ENCODE measurements around the gene SIN3A. TPM values are rescaled to one million over a fixed set of nuclear protein-coding genes. Genes with fewer than 3 reads are reported as not detected.
"Not testable (repeated sequence)": the region's sequence is repeated elsewhere in the genome, so short reads cannot be mapped to it uniquely, and the experiment has no call there.

Gene SIN3A
- total RNA-seq, 1 experiment from 2014 or later: 28.8 TPM

DNA sequence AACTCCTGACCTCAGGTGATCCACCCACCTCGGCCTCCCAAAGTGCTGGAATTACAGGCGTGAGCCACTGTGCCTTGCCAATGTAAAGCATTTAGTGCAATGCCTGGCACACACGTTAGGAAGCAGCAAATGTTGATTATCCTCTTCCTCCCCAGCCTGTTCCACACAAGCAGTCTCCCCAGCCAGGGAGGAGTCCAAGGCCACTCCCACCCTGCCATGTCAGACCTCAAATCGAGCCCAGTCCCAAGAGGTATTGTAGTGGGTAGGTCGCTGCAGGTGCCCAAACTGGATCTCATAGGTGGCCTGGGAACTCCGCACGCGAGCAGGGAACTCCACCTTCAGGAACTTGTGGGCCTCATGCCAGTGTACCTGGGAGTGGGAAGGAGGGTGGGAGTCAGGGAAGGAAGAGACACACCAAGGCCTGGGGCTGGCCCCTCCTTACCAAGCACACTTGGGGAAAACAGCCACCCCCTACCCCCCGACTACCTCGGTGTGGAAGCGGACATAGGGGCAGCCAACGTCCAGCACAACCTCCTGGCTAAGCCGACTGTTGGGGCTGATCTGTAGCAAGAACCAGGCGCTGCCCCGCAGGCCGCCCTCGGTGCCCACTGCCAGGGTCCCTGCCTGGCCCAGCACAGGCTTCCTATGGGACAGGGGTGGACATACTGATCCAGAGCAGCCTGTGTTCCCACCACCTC, 93.4 kb downstream of the SIN3A start:
- no peak for DNase-seq (ENCODE audit: low spot score)

DNA sequence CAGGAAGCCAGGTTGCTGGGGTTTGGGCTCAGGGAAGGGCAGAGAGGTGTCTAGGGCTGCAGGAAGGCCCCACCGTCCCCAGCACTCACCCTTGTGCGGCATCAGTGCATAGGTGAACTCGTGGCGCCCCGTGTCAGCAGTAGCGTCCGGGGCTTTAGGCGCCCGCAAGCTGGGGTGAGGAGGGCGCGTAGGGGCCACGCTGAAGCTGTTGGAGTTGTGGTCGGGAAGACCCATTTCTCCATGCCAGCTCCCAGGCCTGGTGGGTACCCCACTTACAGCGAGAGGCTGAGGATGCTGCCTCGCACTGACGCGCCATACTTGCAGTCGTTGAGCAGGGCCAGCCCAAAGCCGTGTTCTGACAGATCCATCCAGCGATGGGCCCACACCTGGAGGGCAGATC, 95.0 kb downstream of the SIN3A start:
- no peak for DNase-seq (ENCODE audit: low spot score)

DNA sequence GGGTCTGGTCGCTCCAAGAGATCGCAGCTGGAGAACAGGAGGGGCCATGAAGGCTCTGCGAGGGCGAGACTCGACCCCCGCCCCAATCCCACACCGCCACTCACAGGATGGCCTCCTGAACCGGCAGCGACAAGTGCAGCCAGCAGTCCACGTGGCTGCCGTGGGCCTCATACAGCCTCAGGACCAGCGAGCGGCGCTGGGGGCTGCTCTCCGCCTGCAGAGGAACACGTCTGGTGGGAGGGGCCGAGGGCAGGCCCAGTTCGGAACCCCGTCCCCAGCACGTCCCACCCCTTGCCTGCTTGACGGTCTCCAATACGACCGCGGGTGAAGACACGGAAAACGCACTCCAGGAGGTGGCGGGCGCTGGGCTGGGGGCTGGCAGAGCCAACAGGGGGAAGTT, 95.5 kb downstream of the SIN3A start:
- no peak for DNase-seq (ENCODE audit: low spot score)

DNA sequence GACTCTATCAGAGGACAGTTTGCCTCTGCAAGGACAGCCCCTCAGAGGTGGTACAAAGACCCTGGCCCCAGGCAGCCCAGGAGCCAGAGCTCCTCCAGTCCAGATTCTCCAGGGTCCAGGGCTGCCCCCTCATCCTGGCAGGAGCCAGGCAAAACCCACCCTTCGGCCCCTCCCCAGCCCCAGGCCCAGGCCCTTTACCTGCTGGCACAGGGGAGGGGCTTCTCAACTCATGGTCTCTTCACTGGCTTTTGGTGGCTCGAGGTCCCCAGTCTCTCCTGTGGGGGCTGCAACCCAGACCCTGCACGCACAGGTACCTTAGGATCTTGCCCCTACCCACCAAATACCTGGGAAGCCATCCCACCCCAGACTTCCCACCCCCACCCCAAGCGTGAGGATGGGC, 96.1 kb downstream of the SIN3A start:
- DNase-seq (ENCODE audit: low spot score): no peak

DNA sequence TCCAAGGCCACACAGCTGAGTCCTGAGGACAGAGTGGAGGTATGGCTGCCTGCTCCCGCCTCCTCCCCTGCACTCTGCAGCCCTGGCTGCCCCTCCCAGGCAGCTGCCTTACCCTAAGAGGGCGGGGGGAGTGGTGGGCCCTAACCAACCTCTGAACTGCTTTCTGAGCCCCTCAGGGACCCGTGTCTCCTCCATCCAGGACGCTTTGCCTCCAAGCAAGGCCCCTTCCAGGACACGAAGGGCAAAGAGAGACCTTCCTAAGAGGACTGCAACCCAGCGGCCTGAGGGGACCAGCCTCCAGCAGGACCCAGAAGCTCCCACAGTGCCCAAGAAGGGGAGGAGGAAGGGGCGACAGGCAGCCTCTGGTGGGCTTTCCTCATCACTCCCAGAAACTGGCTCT, 97.0 kb downstream of the SIN3A start:
- DNase-seq (ENCODE audit: low spot score): no peak

DNA sequence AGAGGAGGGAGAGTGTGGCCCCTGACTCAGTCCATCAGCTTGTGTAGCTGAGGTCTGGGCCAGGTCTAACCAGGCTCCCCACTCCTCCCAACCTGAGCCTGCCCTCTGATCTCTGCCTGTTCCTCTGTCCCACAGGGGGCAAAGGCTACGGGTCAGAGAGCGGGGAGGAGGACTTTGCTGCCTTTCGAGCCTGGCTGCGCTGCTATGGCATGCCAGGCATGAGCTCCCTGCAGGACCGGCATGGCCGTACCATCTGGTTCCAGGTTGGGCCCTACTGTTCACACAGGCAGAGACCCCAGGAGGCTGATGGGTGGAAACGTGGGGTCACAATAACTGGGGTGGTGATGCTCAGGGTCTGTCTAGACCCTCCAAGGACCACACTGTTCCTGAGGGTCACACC, 97.9 kb downstream of the SIN3A start:
- DNase-seq (ENCODE audit: low spot score): no peak

DNA sequence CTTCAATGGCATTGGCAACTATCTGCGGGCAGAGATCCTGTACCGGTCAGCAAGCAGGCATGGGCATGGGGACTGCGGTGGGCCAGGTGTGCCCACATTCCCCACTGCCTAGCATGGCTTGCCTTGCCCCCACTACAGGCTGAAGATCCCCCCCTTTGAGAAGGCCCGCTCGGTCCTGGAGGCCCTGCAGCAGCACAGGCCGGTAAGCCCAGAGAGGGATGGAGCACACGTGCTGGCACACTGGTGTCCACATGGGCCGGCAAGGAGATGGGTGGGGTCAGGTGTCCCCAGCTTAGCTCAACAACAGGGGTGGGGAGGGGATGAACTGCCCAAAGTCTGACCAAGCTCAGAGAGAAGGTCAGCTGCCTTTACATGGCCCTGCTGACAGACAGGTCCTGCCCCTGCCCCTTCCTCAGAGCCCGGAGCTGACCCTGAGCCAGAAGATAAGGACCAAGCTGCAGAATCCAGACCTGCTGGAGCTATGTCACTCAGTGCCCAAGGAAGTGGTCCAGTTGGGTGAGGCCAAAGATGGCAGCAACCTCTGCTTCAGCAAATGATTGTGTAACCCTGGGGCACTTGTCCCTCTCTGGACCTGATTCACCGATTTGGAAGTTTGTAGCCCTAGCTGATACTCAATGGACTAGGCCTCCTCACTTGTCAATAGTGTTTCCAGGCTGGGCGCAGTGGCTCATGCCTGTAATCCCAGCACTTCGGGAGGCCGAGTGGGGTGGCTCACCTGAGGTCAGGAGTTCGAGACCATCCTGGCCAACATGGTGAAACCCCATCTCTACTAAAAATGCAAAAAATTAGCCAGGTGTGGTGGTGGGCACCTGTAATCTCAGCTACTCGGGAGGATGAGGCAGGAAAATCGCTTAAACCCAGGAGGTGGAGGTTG, 99.1 kb downstream of the SIN3A start:
- no peak for DNase-seq (ENCODE audit: low spot score)

DNA sequence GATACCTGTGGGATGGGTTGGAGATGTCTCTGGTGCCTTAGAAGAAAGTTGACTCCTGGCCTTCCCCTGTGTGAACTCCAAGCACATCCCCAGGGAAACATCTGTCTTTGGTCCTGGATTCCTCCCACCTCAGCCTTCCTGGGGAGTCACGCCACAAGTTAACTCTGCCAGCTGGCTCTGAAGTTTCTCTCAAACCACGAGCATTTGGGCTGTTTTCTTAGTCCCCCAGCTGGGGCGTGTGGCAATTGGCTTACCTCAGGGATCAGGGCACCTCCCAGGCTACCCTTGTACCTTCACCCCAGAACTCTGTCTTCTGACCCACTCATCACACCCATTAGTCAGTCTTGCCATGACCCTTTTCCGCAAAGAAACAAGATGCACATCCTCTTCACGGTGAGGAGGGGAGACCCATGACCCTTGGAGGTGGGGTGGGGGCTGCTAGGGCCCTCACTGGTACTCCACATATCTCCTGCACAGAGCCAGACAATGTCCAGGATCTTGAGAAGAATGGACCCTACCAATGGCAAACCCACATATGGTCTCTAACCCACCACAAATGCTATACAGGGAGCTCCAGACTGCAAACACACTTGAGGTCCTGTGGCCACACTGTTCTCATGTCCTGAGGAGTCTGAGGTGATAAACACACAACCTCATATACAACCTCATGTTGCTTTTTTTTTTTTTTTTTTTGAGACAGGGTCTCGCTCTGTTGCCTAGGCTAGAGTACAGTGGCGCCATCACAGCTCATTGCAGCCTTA, 100.7 kb downstream of the SIN3A start:
- DNase-seq (ENCODE audit: low spot score): no peak

DNA sequence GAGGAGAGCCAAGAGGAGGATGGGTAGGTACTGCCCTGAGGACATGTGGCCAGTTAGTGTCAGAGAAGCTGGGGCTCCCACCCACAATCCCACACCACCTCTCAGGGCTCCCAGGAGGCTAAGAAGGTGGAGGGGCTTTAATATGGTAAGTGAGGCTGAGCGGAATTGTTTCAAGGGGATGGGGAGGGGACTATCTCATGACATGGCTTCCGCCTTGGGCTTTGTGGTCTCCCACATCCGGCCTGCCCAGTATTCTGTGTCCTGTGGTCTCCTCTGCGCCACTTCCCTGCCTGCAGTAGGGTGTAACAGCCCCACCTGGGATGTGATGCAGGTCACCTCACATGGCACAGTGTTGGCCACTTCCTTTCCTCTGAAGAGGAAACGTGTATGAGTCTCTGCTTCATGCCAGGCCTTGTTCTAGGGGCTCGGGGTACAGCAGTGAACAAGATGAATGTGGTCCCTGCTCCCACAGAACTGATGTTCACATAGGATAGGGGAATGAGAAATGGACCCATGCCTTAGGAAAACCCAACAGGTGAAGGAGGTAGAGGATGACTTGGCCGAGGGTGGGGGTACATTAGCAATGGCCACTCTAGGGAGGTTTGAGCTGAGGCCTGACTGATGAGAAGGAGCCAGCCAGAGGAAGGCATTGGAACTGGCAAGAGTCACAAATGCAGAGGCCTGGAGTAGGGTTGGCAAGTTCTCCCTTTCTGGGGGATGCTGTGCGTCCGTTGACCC, 101.5 kb downstream of the SIN3A start:
- no peak for DNase-seq (ENCODE audit: low spot score)

DNA sequence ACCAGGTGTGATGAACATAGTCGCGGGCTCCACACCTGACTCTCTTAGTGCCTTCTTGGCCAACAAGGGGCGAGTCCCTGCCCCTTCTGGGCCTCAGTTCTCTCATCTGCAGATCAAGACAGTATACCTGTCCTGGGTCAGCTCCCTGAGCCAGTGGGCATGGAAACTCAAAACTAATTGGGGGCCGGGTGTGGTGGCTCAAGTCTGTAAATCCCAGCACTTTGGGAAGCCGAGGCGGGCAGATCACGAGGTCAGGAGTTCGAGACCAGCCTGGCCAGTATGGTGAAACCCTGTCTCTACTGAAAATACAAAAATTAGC, 102.2 kb downstream of the SIN3A start:
- not testable (repeated sequence) for DNase-seq (ENCODE audit: low spot score)

DNA sequence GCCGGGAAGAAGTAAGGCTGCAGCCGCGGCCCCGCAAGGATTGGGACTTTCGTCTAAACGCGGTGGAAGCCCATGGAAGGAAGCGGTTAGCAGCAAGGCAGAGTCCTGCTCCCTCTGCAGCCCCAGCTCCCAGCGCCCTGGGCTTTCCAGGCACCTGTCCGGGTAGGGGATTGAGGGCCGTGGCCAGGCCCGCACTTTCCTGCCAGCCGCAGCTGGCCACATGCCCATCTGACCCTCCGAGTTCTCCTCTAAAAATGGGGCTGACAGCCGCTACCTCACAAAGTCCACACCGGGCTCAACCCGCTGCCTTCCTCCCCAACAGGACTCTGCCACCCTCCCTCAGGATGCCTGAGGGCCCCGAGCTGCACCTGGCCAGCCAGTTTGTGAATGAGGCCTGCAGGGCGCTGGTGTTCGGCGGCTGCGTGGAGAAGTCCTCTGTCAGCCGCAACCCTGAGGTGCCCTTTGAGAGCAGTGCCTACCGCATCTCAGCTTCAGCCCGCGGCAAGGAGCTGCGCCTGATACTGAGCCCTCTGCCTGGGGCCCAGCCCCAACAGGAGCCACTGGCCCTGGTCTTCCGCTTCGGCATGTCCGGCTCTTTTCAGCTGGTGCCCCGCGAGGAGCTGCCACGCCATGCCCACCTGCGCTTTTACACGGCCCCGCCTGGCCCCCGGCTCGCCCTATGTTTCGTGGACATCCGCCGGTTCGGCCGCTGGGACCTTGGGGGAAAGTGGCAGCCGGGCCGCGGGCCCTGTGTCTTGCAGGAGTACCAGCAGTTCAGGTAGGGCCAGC, 102.7 kb downstream of the SIN3A start:
- peak; percentile 35 for DNase-seq (ENCODE audit: low spot score)

DNA sequence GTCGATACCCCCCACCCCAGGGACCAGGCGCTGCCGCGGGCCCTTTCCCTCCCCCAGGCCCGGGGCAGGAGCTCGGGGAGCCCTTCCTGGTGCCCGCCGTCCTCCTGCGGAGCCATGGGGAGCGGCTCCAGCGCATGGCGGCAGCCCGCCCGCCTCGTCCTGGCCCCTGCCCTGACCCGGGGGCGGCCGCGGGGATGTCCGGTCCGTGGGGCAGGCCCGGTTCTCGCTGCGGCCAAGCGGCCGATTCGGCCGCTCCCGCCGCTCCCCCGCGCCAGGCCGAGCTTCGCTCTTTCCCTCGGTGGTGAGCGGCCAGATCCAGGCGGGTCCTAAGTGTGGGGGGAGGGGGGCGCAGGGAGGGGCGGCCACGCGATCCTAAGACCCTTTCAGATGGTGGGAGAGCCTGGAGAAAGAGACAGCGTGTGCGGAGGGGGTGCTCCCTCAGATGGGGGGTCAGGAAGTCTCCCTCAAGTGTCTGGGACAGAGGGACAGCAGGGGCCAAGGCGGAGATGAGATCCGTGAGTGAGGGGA, 103.4 kb downstream of the SIN3A start:
- no peak for DNase-seq (ENCODE audit: low spot score)

DNA sequence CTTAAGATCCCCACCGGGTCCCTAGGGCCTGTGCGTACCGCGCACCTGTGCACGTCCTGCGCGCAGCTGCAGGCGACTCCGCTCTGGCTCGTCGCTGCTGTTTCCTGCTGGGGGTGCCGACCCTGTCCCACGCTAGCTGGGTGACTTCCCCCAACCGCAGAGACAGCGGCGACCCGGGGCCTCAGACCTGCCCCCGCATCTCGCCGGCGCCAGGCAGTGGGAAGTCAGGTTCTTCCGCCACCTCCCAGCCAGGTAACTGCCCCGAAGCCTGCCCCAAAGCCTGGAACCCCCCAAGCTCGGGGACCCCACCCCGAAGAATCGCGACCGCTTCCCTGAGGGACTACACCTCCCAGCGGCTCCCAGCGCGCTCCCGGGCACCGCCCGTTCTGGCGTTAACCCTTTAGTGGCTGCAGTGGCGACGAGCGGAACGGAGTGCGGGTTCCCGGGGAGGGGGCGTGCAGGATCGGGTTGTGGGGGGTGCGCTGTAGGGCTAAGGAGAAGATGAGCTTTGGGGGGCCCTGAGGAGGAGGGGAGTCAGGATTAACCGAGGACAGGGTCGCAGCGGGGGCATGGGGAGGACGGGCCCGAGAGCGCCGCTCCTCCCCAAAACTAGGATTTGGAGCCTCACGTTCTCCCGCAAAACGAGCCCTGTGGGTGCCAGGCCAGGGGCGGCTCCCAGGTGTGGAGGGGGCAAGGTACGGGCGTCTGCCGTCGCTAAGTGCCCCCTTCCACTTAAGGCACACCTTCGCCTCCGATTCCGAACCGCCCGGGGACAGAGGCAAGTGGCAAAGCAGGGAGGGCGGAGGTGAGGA, 104.1 kb downstream of the SIN3A start:
- no peak for DNase-seq (ENCODE audit: low spot score)

DNA sequence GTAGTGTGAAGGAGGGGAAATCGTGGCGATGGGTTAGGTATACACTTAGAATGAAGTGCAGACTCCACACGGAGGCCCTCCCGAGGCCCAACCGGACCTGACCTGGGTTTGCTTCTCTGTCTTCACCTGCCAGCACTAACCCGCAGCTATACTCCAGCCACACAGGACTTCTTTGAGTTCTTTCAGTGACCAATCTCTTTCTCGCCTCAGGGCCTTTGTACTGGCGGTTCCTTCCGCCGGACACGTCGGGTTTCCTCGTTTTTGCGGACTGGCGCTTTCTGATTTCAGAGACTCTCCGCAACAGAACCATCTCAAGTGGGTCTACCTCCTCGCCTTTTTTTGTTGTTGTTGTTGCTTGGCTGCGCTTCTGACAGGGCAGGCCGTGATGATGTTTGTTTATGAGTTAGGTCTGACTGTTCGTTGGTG, 104.7 kb downstream of the SIN3A start, which contains the start of gene NEIL1:
Gene NEIL1 (plus strand): TSS at position 244 of the 426 bp plus-strand sequence. CDS start 1,867 bp downstream, outside the sequence.
- DNase-seq (ENCODE audit: low spot score): no peak

DNA sequence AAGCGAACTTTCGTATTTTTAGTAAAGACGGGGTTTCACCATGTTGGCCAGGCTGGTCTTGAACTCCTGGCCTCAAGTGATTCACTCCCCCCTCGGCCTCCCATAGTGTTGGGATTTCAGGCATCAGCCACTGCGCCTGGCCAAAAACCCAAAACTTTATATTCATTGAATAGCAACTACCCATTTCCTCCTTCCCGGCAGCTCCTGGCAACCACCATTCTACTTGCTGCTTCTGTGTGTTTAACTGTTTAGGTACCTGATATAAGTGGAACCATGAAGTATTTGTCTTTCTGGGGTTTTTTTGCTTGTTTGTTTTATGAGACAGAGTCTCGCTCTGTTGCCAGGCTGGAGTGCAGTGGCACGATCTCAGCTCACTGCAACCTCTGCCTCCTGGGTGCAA, 107.5 kb downstream of the SIN3A start:
- DNase-seq (ENCODE audit: low spot score): not testable (repeated sequence)

DNA sequence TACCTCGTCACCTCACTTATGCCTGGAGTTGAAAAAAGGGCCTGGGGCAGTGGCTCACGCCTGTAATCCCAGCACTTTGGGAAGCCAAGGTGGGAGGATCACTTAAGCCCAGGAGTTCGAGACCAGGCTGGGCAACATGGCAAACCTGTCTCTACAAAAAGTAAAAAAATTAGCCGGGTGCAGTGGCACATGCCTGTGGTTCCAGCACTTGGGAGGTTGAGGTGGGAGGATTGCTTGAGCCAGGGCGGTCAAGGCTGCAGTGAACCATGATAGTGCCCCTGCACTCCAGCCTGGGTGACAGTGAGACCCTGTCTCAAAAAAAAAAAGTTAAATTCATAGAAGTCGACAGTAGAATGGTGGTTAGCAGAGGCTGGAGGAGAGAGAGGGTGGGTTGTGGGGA, 109.3 kb downstream of the SIN3A start:
- no peak for DNase-seq (ENCODE audit: low spot score)

DNA sequence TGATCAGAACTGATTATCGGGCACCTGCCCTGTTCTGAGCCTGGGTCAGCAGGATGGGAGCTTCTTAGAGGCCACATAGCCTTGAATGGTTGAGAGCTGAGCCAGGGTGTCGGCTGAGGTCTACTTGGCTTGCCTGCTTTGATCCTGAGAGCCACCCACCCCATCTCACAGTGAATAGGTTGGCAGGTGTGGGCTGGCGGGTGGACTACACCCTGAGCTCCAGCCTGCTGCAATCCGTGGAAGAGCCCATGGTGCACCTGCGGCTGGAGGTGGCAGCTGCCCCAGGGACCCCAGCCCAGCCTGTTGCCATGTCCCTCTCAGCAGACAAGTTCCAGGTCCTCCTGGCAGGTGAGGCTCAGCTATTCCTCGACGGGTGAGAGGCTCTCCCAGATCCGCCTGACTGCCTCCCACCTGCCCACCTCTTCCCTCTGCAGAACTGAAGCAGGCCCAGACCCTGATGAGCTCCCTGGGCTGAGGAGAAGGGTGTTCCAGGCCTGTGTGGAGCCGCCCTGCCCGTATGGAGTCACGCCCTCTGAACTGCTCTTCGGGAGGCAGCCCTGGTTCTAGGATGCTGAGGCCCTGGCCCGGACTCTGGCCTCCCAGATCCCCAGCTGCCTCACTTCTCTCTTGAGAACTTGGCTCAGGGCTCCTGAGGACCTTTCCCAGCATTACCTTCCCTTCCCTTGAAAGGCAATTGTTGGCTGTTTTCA, 111.8 kb downstream of the SIN3A start:
- no peak for DNase-seq (ENCODE audit: low spot score)

DNA sequence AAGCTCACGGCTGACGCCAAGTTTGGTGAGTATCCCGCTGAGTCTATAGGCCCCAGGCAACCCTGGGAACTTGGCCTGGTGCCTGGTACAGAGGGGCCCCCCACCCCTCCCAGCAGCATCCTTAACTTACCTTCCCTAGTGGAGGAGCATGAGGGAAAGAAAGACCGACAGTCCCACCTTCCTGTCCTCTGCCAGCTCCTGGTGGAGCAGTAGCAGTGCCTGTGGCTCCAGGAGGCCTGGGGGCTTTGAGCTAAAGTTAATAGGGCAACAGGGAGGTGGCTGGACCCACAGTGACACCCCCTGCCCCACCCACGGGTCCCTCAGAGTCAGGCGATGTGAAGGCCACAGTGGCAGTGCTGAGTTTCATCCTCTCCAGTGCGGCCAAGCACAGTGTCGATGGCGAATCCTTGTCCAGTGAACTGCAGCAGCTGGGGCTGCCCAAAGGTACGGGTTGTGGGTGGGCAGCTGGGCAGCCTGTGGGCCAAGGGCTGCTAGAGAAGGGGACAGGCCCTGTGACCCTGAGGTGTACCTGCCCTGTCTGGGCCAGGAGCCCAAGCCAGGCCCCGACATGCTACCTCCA, 112.7 kb downstream of the SIN3A start:
- DNase-seq (ENCODE audit: low spot score): no peak

All from HT-29 (cell line).